ENCODE measurements around the gene ANKS4B. TPM values are rescaled to one million over a fixed set of nuclear protein-coding genes. Genes with fewer than 3 reads are reported as not detected.

ANKS4B gene
- polyA plus RNA-seq, 1 donor (not counting 4 experiments of a cell fraction or from before 2014, with no cell fraction given): not detected

DNA sequence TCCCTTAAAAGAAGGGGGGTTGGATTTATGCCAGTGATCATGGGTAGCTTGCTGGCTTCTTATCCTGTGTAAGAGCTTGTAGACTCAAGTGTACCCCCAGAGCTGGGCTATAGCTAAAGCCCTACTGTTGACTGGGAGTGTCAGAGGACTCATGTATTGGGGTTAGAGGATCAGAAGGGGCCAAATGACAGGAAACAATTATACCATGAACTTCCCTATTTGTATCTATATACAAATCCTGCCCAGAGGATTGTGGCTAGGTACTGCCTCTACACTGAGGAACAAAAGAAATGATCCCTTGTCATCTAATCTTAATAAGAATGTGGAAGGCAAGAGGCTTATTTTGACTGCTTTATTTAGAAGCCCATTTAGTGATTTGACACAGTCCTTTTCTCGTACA, 36.4 kb upstream of the ANKS4B start:
- no peaks in the 10 kb centered on the region for H4K20me1 ChIP-seq (ENCODE audit: control insufficient read depth, extremely low read depth, insufficient read depth, low read length)
- DNase-seq (ENCODE audit: low read depth, low spot score) (no peak), FAIRE-seq (no peak)
- TF ChIP-seq, protein P1, sequence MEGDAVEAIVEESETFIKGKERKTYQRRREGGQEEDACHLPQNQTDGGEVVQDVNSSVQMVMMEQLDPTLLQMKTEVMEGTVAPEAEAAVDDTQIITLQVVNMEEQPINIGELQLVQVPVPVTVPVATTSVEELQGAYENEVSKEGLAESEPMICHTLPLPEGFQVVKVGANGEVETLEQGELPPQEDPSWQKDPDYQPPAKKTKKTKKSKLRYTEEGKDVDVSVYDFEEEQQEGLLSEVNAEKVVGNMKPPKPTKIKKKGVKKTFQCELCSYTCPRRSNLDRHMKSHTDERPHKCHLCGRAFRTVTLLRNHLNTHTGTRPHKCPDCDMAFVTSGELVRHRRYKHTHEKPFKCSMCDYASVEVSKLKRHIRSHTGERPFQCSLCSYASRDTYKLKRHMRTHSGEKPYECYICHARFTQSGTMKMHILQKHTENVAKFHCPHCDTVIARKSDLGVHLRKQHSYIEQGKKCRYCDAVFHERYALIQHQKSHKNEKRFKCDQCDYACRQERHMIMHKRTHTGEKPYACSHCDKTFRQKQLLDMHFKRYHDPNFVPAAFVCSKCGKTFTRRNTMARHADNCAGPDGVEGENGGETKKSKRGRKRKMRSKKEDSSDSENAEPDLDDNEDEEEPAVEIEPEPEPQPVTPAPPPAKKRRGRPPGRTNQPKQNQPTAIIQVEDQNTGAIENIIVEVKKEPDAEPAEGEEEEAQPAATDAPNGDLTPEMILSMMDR (optimal IDR thresholded peaks at IDR 0.05 in 1 of 3, IDR thresholded peaks at IDR 0.05 in 1 of 3, conservative IDR thresholded peaks at IDR 0.05 in 1 of 3; ENCODE audit: extremely low read depth in 1 of 3, insufficient read depth in 2 of 3, low read length in 3 of 3): no peak
- no peak for TF ChIP-seq EZH2 (IDR thresholded peaks at IDR 0.05; ENCODE audit: low read length)
- H3K4me1 ChIP-seq (ENCODE audit: control insufficient read depth, extremely low read depth, insufficient read depth, low read length): no peaks in the 10 kb centered on the region
- H2AFZ ChIP-seq (ENCODE audit: control insufficient read depth, low read length): no peak overlapping the region
- no peaks in the 10 kb centered on the region for H3K36me3 ChIP-seq (ENCODE audit: control insufficient read depth in 2 of 2, extremely low read depth in 1 of 2, insufficient read depth in 2 of 2, low read length in 2 of 2)
- H3K9me1 ChIP-seq (ENCODE audit: control insufficient read depth, extremely low read depth, insufficient read depth, low read length): no peaks in the 10 kb centered on the region
- H3K4me3 ChIP-seq (ENCODE audit: control insufficient read depth in 2 of 3, extremely low read depth in 1 of 3, insufficient read depth in 2 of 3, low read depth in 1 of 3, low read length in 3 of 3): no peak overlapping the region
- no peaks in the 10 kb centered on the region for H3K79me2 ChIP-seq (ENCODE audit: control insufficient read depth, insufficient read depth, low read length)
- no peak overlapping the region for H3K4me2 ChIP-seq (ENCODE audit: control insufficient read depth, extremely low read depth, insufficient read depth, low read depth, low read length)
- no peak overlapping the region for H3K27ac ChIP-seq (ENCODE audit: control insufficient read depth, insufficient read depth, low read length)
- no peak overlapping the region for H3K9ac ChIP-seq (ENCODE audit: control insufficient read depth, extremely low read depth, insufficient read depth, low read length)
- H3K9me3 ChIP-seq (ENCODE audit: control insufficient read depth, low read depth, low read length): no peaks in the 10 kb centered on the region
- peaks cover 8% of the 10 kb centered on the region for H3K27me3 ChIP-seq (ENCODE audit: control insufficient read depth, extremely low read depth, insufficient read depth, low read length)
- dilution Hi-C loops (cut with MboI; ENCODE audit: extremely low pct_ligation_motif_present, low sequenced_read_pairs): no loop called here

DNA sequence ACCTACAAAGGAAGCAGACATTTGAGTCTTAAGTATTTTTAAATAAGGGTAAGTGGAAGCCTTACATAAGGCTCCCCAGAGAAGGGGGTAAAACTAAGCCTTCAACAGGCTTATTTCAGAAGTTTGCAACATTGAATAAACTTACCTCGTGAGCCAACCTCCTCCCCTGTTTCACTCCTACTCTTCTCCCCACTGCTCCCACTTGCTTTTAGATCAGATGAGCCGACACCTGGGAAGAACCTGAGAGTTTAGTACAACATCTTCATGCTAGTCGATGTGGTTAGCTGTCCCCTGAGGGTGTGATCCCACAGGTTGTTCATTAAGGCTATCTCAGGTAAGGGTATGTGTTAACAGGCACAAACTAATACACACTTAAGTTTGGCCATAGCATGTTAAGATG, 35.9 kb upstream of the ANKS4B start:
- Histone ChIP-seq H4K20me1 (ENCODE audit: control insufficient read depth, extremely low read depth, insufficient read depth, low read length) (no peaks in the 10 kb centered on the region), H3K4me1 (ENCODE audit: control insufficient read depth, extremely low read depth, insufficient read depth, low read length) (no peaks in the 10 kb centered on the region), H3K4me2 (ENCODE audit: control insufficient read depth, extremely low read depth, insufficient read depth, low read depth, low read length) (no peak overlapping the region), H3K9me3 (ENCODE audit: control insufficient read depth, low read depth, low read length) (no peaks in the 10 kb centered on the region), H3K79me2 (ENCODE audit: control insufficient read depth, insufficient read depth, low read length) (no peaks in the 10 kb centered on the region), H2AFZ (ENCODE audit: control insufficient read depth, low read length) (no peak overlapping the region), H3K9ac (ENCODE audit: control insufficient read depth, extremely low read depth, insufficient read depth, low read length) (no peak overlapping the region), H3K4me3 (ENCODE audit: control insufficient read depth in 2 of 3, extremely low read depth in 1 of 3, insufficient read depth in 2 of 3, low read depth in 1 of 3, low read length in 3 of 3) (no peak overlapping the region), H3K27ac (ENCODE audit: control insufficient read depth, insufficient read depth, low read length) (no peak overlapping the region), H3K27me3 (ENCODE audit: control insufficient read depth, extremely low read depth, insufficient read depth, low read length) (peaks cover 8% of the 10 kb centered on the region), H3K9me1 (ENCODE audit: control insufficient read depth, extremely low read depth, insufficient read depth, low read length) (no peaks in the 10 kb centered on the region), H3K36me3 (ENCODE audit: control insufficient read depth in 2 of 2, extremely low read depth in 1 of 2, insufficient read depth in 2 of 2, low read length in 2 of 2) (no peaks in the 10 kb centered on the region)
- DNase-seq (ENCODE audit: low read depth, low spot score) (no peak), FAIRE-seq (no peak)
- TF ChIP-seq, protein P1 (optimal IDR thresholded peaks at IDR 0.05 in 1 of 3, IDR thresholded peaks at IDR 0.05 in 1 of 3, conservative IDR thresholded peaks at IDR 0.05 in 1 of 3; ENCODE audit: extremely low read depth in 1 of 3, insufficient read depth in 2 of 3, low read length in 3 of 3): no peak
- no peak for TF ChIP-seq EZH2 (IDR thresholded peaks at IDR 0.05; ENCODE audit: low read length)
- dilution Hi-C loops (cut with MboI; ENCODE audit: extremely low pct_ligation_motif_present, low sequenced_read_pairs): no loop called here

Data from keratinocyte (primary cell).